PFSK-1 (cell line): ENCODE results near the gene APOF.

Source experiments
- FOXP2 ChIP-seq: optimal IDR thresholded peaks from 2 replicates; pipeline ENCODE3; 2011; ENCODE audit warnings: borderline replicate concordance, control low read depth, inconsistent platforms; ENCODE audit not compliant: insufficient read depth; ENCODE audit errors: extremely low read length, extremely low read depth
- POLR2AphosphoS5 ChIP-seq: IDR thresholded peaks from 2 replicates; pipeline ENCODE4 v1.6.1; 2012; ENCODE audit warnings: low read depth, mild to moderate bottlenecking, control low read depth, low read length, moderate library complexity
- SIN3A ChIP-seq: IDR thresholded peaks from 2 replicates; pipeline ENCODE4 v1.6.1; 2012; ENCODE audit warnings: mild to moderate bottlenecking, low read length, moderate library complexity, borderline replicate concordance; ENCODE audit not compliant: insufficient read depth
- TAF1 ChIP-seq: IDR thresholded peaks from 2 replicates; pipeline ENCODE4 v1.6.1; 2012; ENCODE audit warnings: low read length, control low read depth, borderline replicate concordance; ENCODE audit not compliant: insufficient read depth
- TF ChIP-seq, protein P1 (sequence below), 2 experiments: IDR thresholded peaks; 2 replicates each; pipeline versions ENCODE4 v1.6.1 to v1.8.0; 2011 to 2012; ENCODE audit warnings: low read depth in 2 of 2, low read length in 2 of 2, control low read depth in 1 of 2, inconsistent platforms in 1 of 2, mild to moderate bottlenecking in 1 of 2, moderate library complexity in 1 of 2; ENCODE audit not compliant: insufficient read depth in 1 of 2

The APOF gene

DNA sequence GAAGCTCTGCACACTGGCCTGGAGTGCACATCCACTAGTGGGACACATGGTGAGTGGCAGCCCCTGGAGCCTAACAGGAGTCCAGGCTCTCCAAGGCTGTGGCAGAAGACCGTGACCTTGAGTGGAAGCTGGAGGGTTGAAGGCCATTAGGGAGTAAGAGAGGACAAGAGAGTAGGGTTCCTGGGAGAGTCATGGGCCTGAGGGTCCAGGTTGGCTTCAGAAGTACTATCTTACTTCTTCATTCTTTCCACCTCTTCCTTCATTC lies 23.6 kb downstream of the APOF start:
- TF ChIP-seq, protein P1, sequence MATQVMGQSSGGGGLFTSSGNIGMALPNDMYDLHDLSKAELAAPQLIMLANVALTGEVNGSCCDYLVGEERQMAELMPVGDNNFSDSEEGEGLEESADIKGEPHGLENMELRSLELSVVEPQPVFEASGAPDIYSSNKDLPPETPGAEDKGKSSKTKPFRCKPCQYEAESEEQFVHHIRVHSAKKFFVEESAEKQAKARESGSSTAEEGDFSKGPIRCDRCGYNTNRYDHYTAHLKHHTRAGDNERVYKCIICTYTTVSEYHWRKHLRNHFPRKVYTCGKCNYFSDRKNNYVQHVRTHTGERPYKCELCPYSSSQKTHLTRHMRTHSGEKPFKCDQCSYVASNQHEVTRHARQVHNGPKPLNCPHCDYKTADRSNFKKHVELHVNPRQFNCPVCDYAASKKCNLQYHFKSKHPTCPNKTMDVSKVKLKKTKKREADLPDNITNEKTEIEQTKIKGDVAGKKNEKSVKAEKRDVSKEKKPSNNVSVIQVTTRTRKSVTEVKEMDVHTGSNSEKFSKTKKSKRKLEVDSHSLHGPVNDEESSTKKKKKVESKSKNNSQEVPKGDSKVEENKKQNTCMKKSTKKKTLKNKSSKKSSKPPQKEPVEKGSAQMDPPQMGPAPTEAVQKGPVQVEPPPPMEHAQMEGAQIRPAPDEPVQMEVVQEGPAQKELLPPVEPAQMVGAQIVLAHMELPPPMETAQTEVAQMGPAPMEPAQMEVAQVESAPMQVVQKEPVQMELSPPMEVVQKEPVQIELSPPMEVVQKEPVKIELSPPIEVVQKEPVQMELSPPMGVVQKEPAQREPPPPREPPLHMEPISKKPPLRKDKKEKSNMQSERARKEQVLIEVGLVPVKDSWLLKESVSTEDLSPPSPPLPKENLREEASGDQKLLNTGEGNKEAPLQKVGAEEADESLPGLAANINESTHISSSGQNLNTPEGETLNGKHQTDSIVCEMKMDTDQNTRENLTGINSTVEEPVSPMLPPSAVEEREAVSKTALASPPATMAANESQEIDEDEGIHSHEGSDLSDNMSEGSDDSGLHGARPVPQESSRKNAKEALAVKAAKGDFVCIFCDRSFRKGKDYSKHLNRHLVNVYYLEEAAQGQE (IDR thresholded peaks at IDR 0.05; ENCODE audit: insufficient read depth in 1 of 2, low read depth in 2 of 2, low read length in 2 of 2), result no peak
- TF ChIP-seq POLR2AphosphoS5, result no peak
- TF ChIP-seq SIN3A, result no peak
- TF ChIP-seq FOXP2, result no peak
- no peak for TF ChIP-seq TAF1

DNA sequence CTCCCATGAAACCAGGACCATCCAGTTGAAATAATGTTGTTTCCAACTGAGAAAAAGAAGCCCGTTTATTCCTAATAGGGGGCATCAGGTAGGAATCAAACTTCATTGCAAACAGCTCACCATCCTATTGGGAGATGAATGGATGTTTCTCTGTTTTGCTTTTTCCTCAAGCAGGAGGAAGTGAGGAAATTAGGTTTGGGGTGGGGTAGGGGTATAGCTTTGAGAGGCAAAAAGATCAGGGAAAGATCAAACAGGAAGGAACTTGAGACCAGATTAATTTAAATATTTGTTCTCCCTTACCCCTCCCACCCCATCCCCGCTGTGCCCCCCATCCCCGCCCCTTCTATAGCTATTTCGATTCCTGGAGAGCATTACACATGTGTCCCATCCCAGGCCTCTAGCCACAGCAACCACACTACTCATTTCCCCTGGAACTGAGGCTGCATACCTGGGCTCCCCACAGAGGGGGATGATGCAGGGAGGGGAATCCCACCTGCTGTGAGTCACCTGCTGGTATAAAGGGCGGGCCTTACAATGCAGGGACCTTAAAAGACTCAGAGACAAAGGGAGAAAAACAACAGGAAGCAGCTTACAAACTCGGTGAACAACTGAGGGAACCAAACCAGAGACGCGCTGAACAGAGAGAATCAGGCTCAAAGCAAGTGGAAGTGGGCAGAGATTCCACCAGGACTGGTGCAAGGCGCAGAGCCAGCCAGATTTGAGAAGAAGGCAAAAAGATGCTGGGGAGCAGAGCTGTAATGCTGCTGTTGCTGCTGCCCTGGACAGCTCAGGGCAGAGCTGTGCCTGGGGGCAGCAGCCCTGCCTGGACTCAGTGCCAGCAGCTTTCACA lies 24.1 kb downstream of the APOF start, which contains the start of gene IL23A:
Gene IL23A (plus strand): TSS at position 577 of the 850 bp plus-strand sequence. CDS start 161 bp downstream, at position 738.
- TF ChIP-seq POLR2AphosphoS5, result no peak
- no peak for TF ChIP-seq TAF1
- TF ChIP-seq, protein P1 (IDR thresholded peaks at IDR 0.05; ENCODE audit: insufficient read depth in 1 of 2, low read depth in 2 of 2, low read length in 2 of 2), result no peak
- TF ChIP-seq FOXP2, result no peak
- TF ChIP-seq SIN3A, result no peak

DNA sequence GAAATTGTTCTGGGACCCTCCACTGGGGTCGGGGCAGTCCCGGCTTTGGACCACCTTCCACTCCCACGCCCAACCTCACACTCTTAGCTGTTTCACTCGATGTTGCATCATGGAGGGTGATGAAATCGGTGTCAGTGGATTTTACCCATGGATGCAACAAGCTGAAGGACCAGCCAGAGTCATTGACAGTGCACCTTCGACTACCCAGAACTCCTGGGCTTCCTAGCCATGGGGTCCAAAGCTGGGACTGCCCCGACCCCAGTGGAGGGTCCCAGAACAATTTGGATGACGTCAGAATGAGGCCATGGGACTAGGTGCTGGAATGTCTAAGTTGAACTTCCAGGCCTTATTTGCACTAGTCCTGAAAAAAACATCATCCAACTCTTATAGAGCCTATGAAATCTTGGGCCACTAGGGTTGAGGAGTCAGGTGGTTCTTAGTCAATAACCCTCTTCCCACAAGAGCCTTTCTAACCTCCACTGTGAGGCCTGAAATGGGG lies 24.9 kb downstream of the APOF start:
- TF ChIP-seq, protein P1 (IDR thresholded peaks at IDR 0.05; ENCODE audit: insufficient read depth in 1 of 2, low read depth in 2 of 2, low read length in 2 of 2), result no peak
- no peak for TF ChIP-seq FOXP2
- TF ChIP-seq POLR2AphosphoS5, result no peak
- no peak for TF ChIP-seq TAF1
- no peak for TF ChIP-seq SIN3A

DNA sequence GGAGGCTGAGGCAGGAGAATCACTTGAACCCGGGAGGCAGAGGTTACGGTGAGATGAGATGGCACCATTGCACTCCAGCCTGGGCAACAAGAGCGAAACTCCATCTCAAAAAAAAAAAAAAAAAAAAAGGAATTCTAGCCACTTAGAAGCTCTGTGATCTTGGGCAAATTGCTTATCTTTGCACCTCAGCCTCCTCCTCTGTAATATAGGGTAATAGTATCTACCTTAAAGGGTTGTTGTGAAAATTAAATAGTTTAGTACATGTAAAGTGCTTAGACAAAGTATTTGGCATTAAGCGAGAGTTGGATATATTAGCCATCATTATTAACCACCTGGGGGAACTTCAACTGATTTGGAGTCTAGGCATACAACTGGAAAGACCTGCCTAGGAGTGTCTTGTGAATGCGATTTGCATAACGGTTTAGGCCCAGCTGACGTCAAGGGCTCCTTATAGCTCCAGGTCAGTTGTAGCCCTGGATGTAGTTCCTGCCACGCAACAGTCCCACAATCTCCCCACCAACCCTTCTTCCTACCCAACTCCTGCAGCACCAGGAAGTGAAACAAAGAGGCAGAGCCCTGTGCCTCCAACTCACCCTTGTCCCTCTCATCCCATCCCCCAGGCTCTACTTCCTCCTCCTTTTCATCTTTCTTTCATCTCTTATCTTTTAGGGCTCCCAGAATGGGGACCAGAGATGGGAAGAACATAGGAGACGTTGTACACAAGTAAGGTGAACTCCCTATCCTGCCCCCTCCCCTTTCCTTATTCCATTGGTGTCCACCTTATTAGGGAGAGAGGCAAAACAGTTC lies 26.1 kb downstream of the APOF start:
- TF ChIP-seq TAF1, result no peak
- TF ChIP-seq, protein P1 (IDR thresholded peaks at IDR 0.05; ENCODE audit: insufficient read depth in 1 of 2, low read depth in 2 of 2, low read length in 2 of 2), result no peak
- TF ChIP-seq POLR2AphosphoS5, result no peak
- no peak for TF ChIP-seq SIN3A
- no peak for TF ChIP-seq FOXP2
